GM20431 (cell line): ENCODE results near the gene PRELID3B.
"Not testable (repeated sequence)": the region's sequence is repeated elsewhere in the genome, so short reads cannot be mapped to it uniquely, and the experiment has no call there.

Source experiments
- in situ Hi-C: fragments of 300-500 bp; cut with MseI, MboI; formaldehyde crosslinking; loops from one replicate; pipeline ENCODE4 v1.15.0; 2020; ENCODE audit warnings: low sequenced_read_pairs; ENCODE audit not compliant: unreplicated experiment

PRELID3B gene

GRCh38 chr20:59055302-59055701 lies 12.7 kb upstream of the PRELID3B start:
- in situ Hi-C loops: no loop called here

GRCh38 chr20:59051666-59052185 lies 9.1 kb upstream of the PRELID3B start:
- in situ Hi-C loops: no loop called here

GRCh38 chr20:59050437-59050836 lies 7.9 kb upstream of the PRELID3B start:
- in situ Hi-C loops: no loop called here

- in situ Hi-C loops: no loop called here
These were observed 6.1 kb upstream of the PRELID3B start for GRCh38 chr20:59048681-59049030.

- in situ Hi-C loops: no loop called here
These were observed 5.5 kb upstream of the PRELID3B start for GRCh38 chr20:59047938-59048680.

- in situ Hi-C loops: no loop called here
These were observed 4.3 kb upstream of the PRELID3B start for GRCh38 chr20:59046862-59047261.

- in situ Hi-C loops: no loop called here
These were observed 2.2 kb upstream of the PRELID3B start for GRCh38 chr20:59044796-59045195.

GRCh38 chr20:59044295-59044694 lies 1.7 kb upstream of the PRELID3B start:
- in situ Hi-C loops: no loop called here

- in situ Hi-C loops: no loop called here
These were observed 1.1 kb upstream of the PRELID3B start for GRCh38 chr20:59043698-59044097.

- in situ Hi-C loops: no loop called here
These were observed 428 bp upstream of the PRELID3B start for GRCh38 chr20:59042796-59043631.

GRCh38 chr20:59041487-59041886 lies 1.1 kb downstream of the PRELID3B start:
- in situ Hi-C loops: not testable (repeated sequence)

- in situ Hi-C loops: no loop called here
These were observed 1.9 kb downstream of the PRELID3B start for GRCh38 chr20:59040667-59041066.

- in situ Hi-C loops: no loop called here
These were observed 3.4 kb downstream of the PRELID3B start for GRCh38 chr20:59039233-59039632.

- in situ Hi-C loops: no loop called here
These were observed 5.2 kb downstream of the PRELID3B start for GRCh38 chr20:59037386-59037785.

- in situ Hi-C loops: no loop called here
These were observed 7.2 kb downstream of the PRELID3B start for GRCh38 chr20:59035381-59035780.

GRCh38 chr20:59033616-59034165 lies 8.9 kb downstream of the PRELID3B start:
- in situ Hi-C loops: no loop called here

- in situ Hi-C loops: no loop called here
These were observed 9.5 kb downstream of the PRELID3B start for GRCh38 chr20:59033093-59033492.

GRCh38 chr20:59032713-59033059 lies 9.9 kb downstream of the PRELID3B start:
- in situ Hi-C loops: no loop called here

GRCh38 chr20:59032023-59032712 lies 10.4 kb downstream of the PRELID3B start, which contains the start of gene ATP5F1E:
Gene ATP5F1E (minus strand): TSS chr20:59032335. CDS start chr20:59032251, 84 bp downstream.
- in situ Hi-C loops: no loop called here

- in situ Hi-C loops: no loop called here
These were observed 11.0 kb downstream of the PRELID3B start for GRCh38 chr20:59031564-59032022.
